Brain microvascular endothelial cell (primary cell): ENCODE results near the gene SEC14L3.

Source experiments
- DNase-seq: peaks from one replicate; pipeline ENCODE4 v3.0.0-alpha.2; 2020
- H3K27ac ChIP-seq: fragments of 250-450 bp; sonication (Bioruptor Pico); 2 replicates; pipeline ENCODE4 v1.5.1; 2020; ENCODE audit warnings: mild to moderate bottlenecking, moderate library complexity
- H3K27me3 ChIP-seq: fragments of 250-450 bp; sonication (Bioruptor Pico); replicated peaks from 2 replicates; pipeline ENCODE4 v1.5.1; 2020; ENCODE audit warnings: mild to moderate bottlenecking
- H3K36me3 ChIP-seq: fragments of 250-450 bp; sonication (Bioruptor Pico); replicated peaks from 2 replicates; pipeline ENCODE4 v1.5.1; 2020; ENCODE audit warnings: mild to moderate bottlenecking
- H3K4me3 ChIP-seq: 2 replicates; pipeline ENCODE4 v1.5.1; 2011; ENCODE audit warnings: low read depth, mild to moderate bottlenecking, control low read depth, low read length, moderate library complexity
- CTCF ChIP-seq: IDR thresholded peaks from 2 replicates; pipeline ENCODE4 v1.5.1; 2011; ENCODE audit warnings: low read depth, mild to moderate bottlenecking, moderate library complexity, low read length, control low read depth, inconsistent platforms; ENCODE audit errors: missing control alignments
- in situ Hi-C: cut with HindIII; loops from 2 replicates; pipeline ENCODE4 v1.10.0; 2017; ENCODE audit warnings: low sequenced_read_pairs, low pct_ligation_motif_present

SEC14L3 gene

GRCh38 chr22:30426388-30427353, 45.1 kb downstream of the SEC14L3 start:
- peak overlapping the region; percentile 68 for H3K4me3 ChIP-seq
- TF ChIP-seq CTCF: peak; percentile 90
- in situ Hi-C loops: no loop called here
- no peaks in the 10 kb centered on the region for H3K27me3 ChIP-seq
- peaks cover 12% of the 10 kb centered on the region for H3K36me3 ChIP-seq
- DNase-seq: peak; percentile 75
- peak overlapping the region; percentile 99 for H3K27ac ChIP-seq

- peak; percentile 23 for TF ChIP-seq CTCF
- peak within 1 kb of the TSS; percentile 99 for H3K27ac ChIP-seq
- no peaks in the 10 kb centered on the region for H3K27me3 ChIP-seq
- DNase-seq: peak; percentile 56
- H3K4me3 ChIP-seq: peak within 1 kb of the TSS; percentile 68
- H3K36me3 ChIP-seq: peaks cover 16% of the 10 kb centered on the region
- in situ Hi-C loops: no loop called here
These were observed 46.0 kb downstream of the SEC14L3 start, which contains the start of gene MTFP1 for GRCh38 chr22:30425616-30426387. Gene MTFP1 (plus strand): TSS chr22:30425768. CDS start chr22:30425880, 112 bp downstream.

GRCh38 chr22:30425327-30425615, 46.5 kb downstream of the SEC14L3 start:
- Histone ChIP-seq H3K36me3 (peaks cover 16% of the 10 kb centered on the region), H3K4me3 (peak overlapping the region; percentile 68), H3K27me3 (no peaks in the 10 kb centered on the region), H3K27ac (peak overlapping the region; percentile 99)
- in situ Hi-C loops: no loop called here
- no peak for DNase-seq
- no peak for TF ChIP-seq CTCF

GRCh38 chr22:30424534-30425326, 47.1 kb downstream of the SEC14L3 start:
- Histone ChIP-seq H3K36me3 (peaks cover 20% of the 10 kb centered on the region), H3K27me3 (no peaks in the 10 kb centered on the region), H3K4me3 (peak overlapping the region; percentile 30), H3K27ac (peak overlapping the region; percentile 99)
- DNase-seq: peak; percentile 37
- TF ChIP-seq CTCF: peak; percentile 34
- in situ Hi-C loops: no loop called here

GRCh38 chr22:30423959-30424533, 47.8 kb downstream of the SEC14L3 start:
- no peak for TF ChIP-seq CTCF
- Histone ChIP-seq H3K27me3 (no peaks in the 10 kb centered on the region), H3K4me3 (peak overlapping the region; percentile 51), H3K27ac (peak overlapping the region; percentile 99), H3K36me3 (peaks cover 23% of the 10 kb centered on the region)
- in situ Hi-C loops: no loop called here
- DNase-seq: peak; percentile 99
